Right atrium auricular region (tissue), 2 donors: ENCODE data around the gene SARDH. TPM values are rescaled to one million over a fixed set of nuclear protein-coding genes. Genes with fewer than 3 reads are reported as not detected.

ENCODE experiments used
- DNase-seq: peaks from one replicate; pipeline ENCODE4 v3.0.0-alpha.2; 2019; ENCODE audit warnings: low spot score
- H3K27ac ChIP-seq, 2 donors: fragments of 200-600 bp; sonication (generic); 1 replicate in 1 of 2; 2 replicates in 1 of 2; pipeline ENCODE4 v1.5.1; 2016 to 2019
- H3K27me3 ChIP-seq, 2 donors: fragments of 200-600 bp; sonication (generic); one replicate each; pipeline versions ENCODE4 v1.5.1 to v1.6.0; 2017 to 2019
- H3K36me3 ChIP-seq: fragments of 200-600 bp; sonication (generic); one replicate; pipeline ENCODE4 v1.5.1; 2016
- H3K4me1 ChIP-seq, 2 donors: fragments of 200-600 bp; sonication (generic); one replicate each; pipeline versions ENCODE4 v1.5.1 to v1.6.0; 2017 to 2019
- H3K4me3 ChIP-seq, 2 donors: fragments of 200-600 bp; sonication (generic); 1 replicate in 1 of 2; 2 replicates in 1 of 2; pipeline ENCODE4 v1.5.1; 2017 to 2019; ENCODE audit warnings: mild to moderate bottlenecking in 1 of 2, moderate library complexity in 1 of 2
- H3K9me3 ChIP-seq, 2 donors: fragments of 200-600 bp; sonication (generic); one replicate each; pipeline ENCODE4 v1.5.1; 2019
- CTCF ChIP-seq, 2 donors: fragments of 200-600 bp; sonication (generic); IDR thresholded peaks; one replicate each; pipeline ENCODE4 v1.5.1; 2019; ENCODE audit warnings: antibody characterized with exemption in 2 of 2
- total RNA-seq, 2 donors: library from RNA; depleted of rRNA; stranded (reverse); fragments of >200 nt; gene quantifications; one replicate each; pipeline ENCODE4 v1.1.0, GENCODE V29; 2016

SARDH gene
- total RNA-seq, 2 donors from 2014 or later: 0.63 to 0.94 TPM

- no peaks in the 10 kb centered on the region for H3K36me3 ChIP-seq
- DNase-seq: no peak
- no peaks in the 10 kb centered on the region for H3K27me3 ChIP-seq
- no peaks in the 10 kb centered on the region for H3K9me3 ChIP-seq
- H3K27ac ChIP-seq: no peak overlapping the region
- TF ChIP-seq CTCF (IDR thresholded peaks at IDR 0.05): no peak
- H3K4me3 ChIP-seq: no peak overlapping the region
- H3K4me1 ChIP-seq: peaks cover 0 to 14% of the 10 kb centered on the region in 2 donors
Measured at GRCh38 chr9:133739408-133740280, 1.5 kb upstream of the SARDH start.

GRCh38 chr9:133738640-133739225, 581 bp upstream of the SARDH start:
- no peak overlapping the region for H3K27ac ChIP-seq
- peaks cover 0 to 14% of the 10 kb centered on the region in 2 donors for H3K4me1 ChIP-seq
- H3K9me3 ChIP-seq: no peaks in the 10 kb centered on the region
- DNase-seq: no peak
- no peaks in the 10 kb centered on the region for H3K36me3 ChIP-seq
- H3K27me3 ChIP-seq: no peaks in the 10 kb centered on the region
- peak overlapping the region in 1 of 2 donors; percentile 48 for H3K4me3 ChIP-seq
- TF ChIP-seq CTCF (IDR thresholded peaks at IDR 0.05): no peak

- Histone ChIP-seq H3K36me3 (no peaks in the 10 kb centered on the region), H3K4me1 (peaks cover 0 to 14% of the 10 kb centered on the region in 2 donors), H3K9me3 (no peaks in the 10 kb centered on the region), H3K4me3 (peak overlapping the region in 1 of 2 donors; percentile 48), H3K27ac (no peak overlapping the region), H3K27me3 (no peaks in the 10 kb centered on the region)
- no peak for TF ChIP-seq CTCF (IDR thresholded peaks at IDR 0.05)
- no peak for DNase-seq
Measured at GRCh38 chr9:133737071-133737773, 930 bp downstream of the SARDH start.

DNA sequence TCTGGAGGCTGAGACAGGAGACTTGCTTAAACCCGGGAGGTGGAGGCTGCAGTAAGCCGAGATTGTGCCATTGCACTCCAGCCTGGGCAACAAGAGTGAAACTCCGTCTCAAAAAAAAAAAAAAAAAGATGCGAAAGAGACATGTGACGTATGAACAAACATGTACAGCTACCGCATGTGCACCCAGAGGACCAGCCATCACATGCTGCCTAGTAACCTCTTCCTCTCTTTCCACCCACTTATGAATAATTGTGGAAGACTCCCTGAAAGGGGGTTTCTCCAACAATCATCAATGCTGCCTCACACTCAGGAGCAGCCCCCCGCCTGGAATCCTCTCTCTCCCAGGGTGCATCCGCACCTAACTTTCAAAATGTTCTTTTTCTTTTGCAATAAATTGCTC, 2.2 kb downstream of the SARDH start:
- no peak for TF ChIP-seq CTCF (IDR thresholded peaks at IDR 0.05)
- Histone ChIP-seq H3K36me3 (no peaks in the 10 kb centered on the region), H3K27ac (no peak overlapping the region), H3K4me1 (peaks cover 0 to 14% of the 10 kb centered on the region in 2 donors), H3K4me3 (no peak overlapping the region), H3K27me3 (no peaks in the 10 kb centered on the region), H3K9me3 (no peaks in the 10 kb centered on the region)
- no peak for DNase-seq

GRCh38 chr9:133735415-133735775, 2.8 kb downstream of the SARDH start:
- Histone ChIP-seq H3K36me3 (no peaks in the 10 kb centered on the region), H3K4me1 (peaks cover 0 to 14% of the 10 kb centered on the region in 2 donors), H3K4me3 (no peak overlapping the region), H3K9me3 (no peaks in the 10 kb centered on the region), H3K27me3 (no peaks in the 10 kb centered on the region), H3K27ac (no peak overlapping the region)
- no peak for TF ChIP-seq CTCF (IDR thresholded peaks at IDR 0.05)
- DNase-seq: no peak
